HepG2 (cell line): Measurements from ENCODE around the gene WTAP. TPM values are rescaled to one million over a fixed set of nuclear protein-coding genes. Genes with fewer than 3 reads are reported as not detected.

ENCODE experiments used
- AFF4 ChIP-seq: sonication (generic); formaldehyde crosslinking; IDR thresholded peaks from 2 replicates; pipeline ENCODE4 v1.4.0; 2020; ENCODE audit warnings: missing genetic modification reagents
- BHLHE40 ChIP-seq: IDR thresholded peaks from 2 replicates; pipeline ENCODE4 v1.6.1; 2011; ENCODE audit warnings: low read length, improper control_type of control experiment
- CTCF ChIP-seq: sonication (generic); formaldehyde crosslinking; IDR thresholded peaks from 2 replicates; pipeline ENCODE4 v1.5.0; 2020; ENCODE audit warnings: mild to moderate bottlenecking, missing genetic modification reagents, moderate library complexity
- RERE ChIP-seq: IDR thresholded peaks from 2 replicates; pipeline ENCODE4 v1.6.1; 2016; ENCODE audit warnings: low read depth, missing genetic modification reagents, missing compliant biosample characterization
- ZBTB42 ChIP-seq: sonication (generic); formaldehyde crosslinking; IDR thresholded peaks from 2 replicates; pipeline ENCODE4 v1.5.0; 2020; ENCODE audit warnings: mild to moderate bottlenecking, missing genetic modification reagents
- ZBTB46 ChIP-seq: sonication (generic); formaldehyde crosslinking; IDR thresholded peaks from 2 replicates; pipeline ENCODE4 v1.4.0; 2020; ENCODE audit warnings: mild to moderate bottlenecking, missing genetic modification reagents, borderline replicate concordance
- ZFP62 ChIP-seq: sonication (generic); formaldehyde crosslinking; IDR thresholded peaks from 2 replicates; pipeline ENCODE4 v1.4.0; 2020; ENCODE audit warnings: missing genetic modification reagents
- ZNF17 ChIP-seq: sonication (generic); formaldehyde crosslinking; IDR thresholded peaks from 2 replicates; pipeline ENCODE4 v1.5.0; 2020; ENCODE audit warnings: mild to moderate bottlenecking, missing genetic modification reagents
- ZNF225 ChIP-seq: sonication (generic); formaldehyde crosslinking; IDR thresholded peaks from 2 replicates; pipeline ENCODE4 v1.4.0; 2020; ENCODE audit warnings: mild to moderate bottlenecking, missing genetic modification reagents
- ZNF333 ChIP-seq: sonication (generic); formaldehyde crosslinking; IDR thresholded peaks from 2 replicates; pipeline ENCODE4 v1.4.0; 2020; ENCODE audit warnings: mild to moderate bottlenecking, missing genetic modification reagents, borderline replicate concordance
- ZNF496 ChIP-seq: sonication (generic); formaldehyde crosslinking; IDR thresholded peaks from 2 replicates; pipeline ENCODE4 v1.8.1; 2023; ENCODE audit warnings: mild to moderate bottlenecking, moderate library complexity, missing genetic modification reagents; ENCODE audit not compliant: insufficient replicate concordance
- ZNF775 ChIP-seq: sonication (generic); formaldehyde crosslinking; IDR thresholded peaks from 2 replicates; pipeline ENCODE4 v1.4.0; 2020; ENCODE audit warnings: missing genetic modification reagents, mild to moderate bottlenecking, moderate library complexity, borderline replicate concordance
- polyA plus RNA-seq, 8 experiments: library from polyadenylated mRNA; depleted of rRNA in 3 of 8; stranded (reverse) in 7 of 8; unstranded in 1 of 8; fragments of >200 nt; fragmentation: Illumina TruSeq in 4 of 8; extraction: Trizol in 4 of 8; gene quantifications; 2 replicates each; pipeline versions ENCODE4 v1.2.1 to v1.2.3, GENCODE V29; 2011 to 2016; ENCODE audit warnings: low read depth in 4 of 8, missing spikeins in 1 of 8, mixed read lengths in 1 of 8; ENCODE audit not compliant: insufficient read depth in 1 of 8
- total RNA-seq, 5 experiments: library from RNA; depleted of rRNA; stranded (reverse); fragments of >200 nt; fragmentation: Illumina TruSeq; extraction: Trizol; gene quantifications; 2 replicates each; pipeline ENCODE4 v1.2.3, GENCODE V29; 2016; ENCODE audit warnings: low read depth in 1 of 5
- TF ChIP-seq, protein P1 (sequence below): sonication (generic); formaldehyde crosslinking; IDR thresholded peaks from 2 replicates; pipeline ENCODE4 v1.4.0; 2020; ENCODE audit warnings: missing genetic modification reagents

The WTAP gene
- total and polyA plus RNA-seq, 2 of the 13 experiments (the other 11 are each of a cell fraction or from before 2014, with no cell fraction given) = 31.6 to 167 TPM

GRCh38 chr6:159788753-159789376 lies 61.6 kb downstream of the WTAP start (continued):
- TF ChIP-seq ZNF775 (CRISPR knock-in tag) (no peak), CTCF (CRISPR knock-in tag) (no peak), ZNF333 (CRISPR knock-in tag) (no peak), ZBTB46 (peak; percentile 88; the same call in 1 of the 2 replicates), ZNF225 (CRISPR knock-in tag) (no peak), BHLHE40 (peak; percentile 83), ZFP62 (CRISPR knock-in tag) (no peak), ZBTB42 (CRISPR knock-in tag) (no peak), RERE (CRISPR knock-in tag) (no peak), AFF4 (no peak), ZNF17 (CRISPR knock-in tag) (0 out of 2 replicates have a peak, but pooled peaks have one; percentile 59), ZNF496 (CRISPR knock-in tag) (no peak)
- TF ChIP-seq, protein P1, sequence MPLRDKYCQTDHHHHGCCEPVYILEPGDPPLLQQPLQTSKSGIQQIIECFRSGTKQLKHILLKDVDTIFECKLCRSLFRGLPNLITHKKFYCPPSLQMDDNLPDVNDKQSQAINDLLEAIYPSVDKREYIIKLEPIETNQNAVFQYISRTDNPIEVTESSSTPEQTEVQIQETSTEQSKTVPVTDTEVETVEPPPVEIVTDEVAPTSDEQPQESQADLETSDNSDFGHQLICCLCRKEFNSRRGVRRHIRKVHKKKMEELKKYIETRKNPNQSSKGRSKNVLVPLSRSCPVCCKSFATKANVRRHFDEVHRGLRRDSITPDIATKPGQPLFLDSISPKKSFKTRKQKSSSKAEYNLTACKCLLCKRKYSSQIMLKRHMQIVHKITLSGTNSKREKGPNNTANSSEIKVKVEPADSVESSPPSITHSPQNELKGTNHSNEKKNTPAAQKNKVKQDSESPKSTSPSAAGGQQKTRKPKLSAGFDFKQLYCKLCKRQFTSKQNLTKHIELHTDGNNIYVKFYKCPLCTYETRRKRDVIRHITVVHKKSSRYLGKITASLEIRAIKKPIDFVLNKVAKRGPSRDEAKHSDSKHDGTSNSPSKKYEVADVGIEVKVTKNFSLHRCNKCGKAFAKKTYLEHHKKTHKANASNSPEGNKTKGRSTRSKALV (CRISPR knock-in tag) = peak; percentile 40; the same call in 1 of the 2 replicates
